HG02885 (cell line): Measurements from ENCODE around the gene CCDC149.

Experiments
- ATAC-seq: cut with Tn5 transposase; IDR thresholded peaks from one replicate; pipeline ENCODE4 v1.9.1; 2021; ENCODE audit warnings: mild to moderate bottlenecking; ENCODE audit not compliant: unreplicated experiment, poor library complexity

CCDC149 gene

DNA sequence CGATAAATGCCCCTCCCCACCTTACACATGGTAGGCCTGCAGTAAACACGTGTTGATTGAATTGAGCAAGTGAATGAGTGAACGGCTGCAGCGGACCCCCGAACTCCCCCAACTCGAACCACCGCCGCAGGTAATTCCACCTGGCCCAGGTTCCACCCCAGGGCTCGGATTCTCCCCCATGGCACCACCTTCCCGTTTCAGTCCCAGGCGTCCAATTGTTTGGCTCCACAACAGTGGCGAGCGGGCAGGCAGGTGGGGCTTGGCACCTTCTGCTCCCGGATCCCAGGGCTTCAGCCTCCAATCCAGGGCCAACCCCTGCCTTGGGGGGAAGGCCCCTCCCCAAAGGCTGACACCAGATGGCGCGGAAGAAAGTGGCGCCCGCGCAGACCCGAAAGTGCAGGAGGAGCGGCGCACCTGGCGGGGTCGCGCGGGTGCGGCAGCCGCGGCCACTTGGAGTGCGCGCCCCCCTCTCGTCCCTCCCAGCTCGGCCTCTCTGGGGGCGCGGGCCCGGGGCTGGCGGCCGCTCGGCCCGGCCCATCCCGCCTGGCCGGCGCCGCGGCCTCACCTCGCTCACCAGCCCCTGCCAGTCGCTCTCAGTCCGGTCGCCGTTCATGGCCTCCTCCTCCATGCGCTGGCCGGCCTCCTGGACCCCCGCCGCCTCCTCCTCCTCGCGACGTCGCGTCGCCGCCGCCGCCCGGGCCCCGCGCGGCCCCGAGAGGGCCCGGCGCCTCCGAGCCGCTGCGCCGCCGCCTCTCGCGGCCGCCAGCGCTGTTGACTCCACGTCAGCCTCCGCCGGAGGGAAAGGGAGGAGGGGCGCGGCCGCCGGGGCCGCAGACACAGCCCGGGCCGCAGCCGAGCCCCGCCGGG, at the start of gene CCDC149:
Gene CCDC149, minus strand, starts transcription at position 791 of the 867 bp plus-strand sequence. Its CDS starts 178 bp downstream, at position 613.
- peak; percentile 65 for ATAC-seq

DNA sequence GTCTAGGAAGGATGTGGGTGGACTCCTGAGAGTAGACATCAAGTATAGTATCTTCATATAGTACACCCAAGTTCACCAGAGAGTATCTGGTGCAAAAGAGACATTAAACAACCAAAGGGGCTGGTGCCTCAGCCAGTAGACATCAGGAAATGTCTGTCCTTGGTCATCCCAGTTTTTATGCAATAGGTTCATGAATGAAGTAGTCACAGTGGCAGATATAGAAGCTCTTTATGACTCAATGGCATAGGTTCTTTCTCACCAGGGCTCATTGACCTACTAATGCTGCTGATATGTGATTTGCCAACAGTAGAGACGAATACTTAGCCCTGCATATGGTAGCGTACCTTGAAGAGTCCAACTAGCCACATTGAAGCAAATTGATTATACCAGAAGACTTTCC, 45.0 kb upstream of the CCDC149 start:
- ATAC-seq: no peak

DNA sequence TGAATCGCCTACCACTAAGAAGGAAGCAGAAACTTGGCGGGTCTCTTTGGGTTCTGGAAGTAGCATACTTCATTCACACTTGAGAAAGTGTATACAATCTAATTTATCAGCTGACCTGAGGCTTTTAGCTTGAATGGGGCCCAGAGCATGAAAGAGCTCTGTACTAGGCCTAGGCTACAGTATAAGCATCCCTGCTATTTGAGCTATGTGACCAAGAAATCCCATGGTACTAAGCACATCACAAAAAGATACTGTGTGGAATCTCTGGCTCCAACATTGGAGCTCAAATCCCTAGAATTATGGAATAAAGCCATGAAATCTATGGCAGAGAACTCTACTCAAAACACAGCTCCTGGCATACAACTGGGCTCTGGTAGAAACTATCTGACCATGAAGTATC, 43.9 kb upstream of the CCDC149 start:
- ATAC-seq: no peak

DNA sequence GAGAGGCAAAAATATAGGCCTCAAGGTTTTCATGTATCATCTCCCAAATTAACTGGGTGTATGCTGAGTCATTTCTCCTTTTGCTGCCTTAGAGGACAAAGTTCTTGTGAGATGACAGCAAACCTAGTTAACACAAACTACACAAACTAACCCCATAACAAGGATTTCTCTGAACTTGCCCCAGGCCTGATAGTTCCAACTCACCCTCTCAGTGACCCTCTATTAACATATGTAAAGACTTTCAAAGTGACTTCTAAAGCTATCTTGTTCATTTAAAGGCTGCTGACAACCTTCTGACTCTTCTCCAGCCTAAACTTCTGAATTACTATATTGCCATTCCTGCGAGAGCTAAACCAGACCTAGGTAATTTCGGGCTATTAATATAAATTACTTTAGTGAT, 43.2 kb upstream of the CCDC149 start:
- ATAC-seq: no peak

DNA sequence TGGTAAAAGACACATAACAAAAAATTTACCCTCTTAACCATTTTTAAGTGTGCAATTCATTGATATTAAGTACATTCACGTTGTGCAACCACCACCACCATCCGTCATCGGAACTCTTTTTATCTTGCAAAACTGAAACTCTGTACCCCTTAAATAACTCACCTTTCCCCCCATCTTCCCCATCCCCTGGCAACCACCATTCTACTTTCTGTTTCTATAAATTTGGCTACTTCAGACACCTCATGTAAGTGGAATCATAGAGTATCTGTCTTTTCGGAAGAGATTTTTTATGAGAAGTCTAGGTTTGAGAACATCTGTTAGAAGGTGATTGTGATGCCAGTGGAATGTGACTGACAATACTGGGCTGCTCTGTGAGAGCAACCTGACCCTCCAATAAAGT, 39.8 kb upstream of the CCDC149 start:
- ATAC-seq: no peak

DNA sequence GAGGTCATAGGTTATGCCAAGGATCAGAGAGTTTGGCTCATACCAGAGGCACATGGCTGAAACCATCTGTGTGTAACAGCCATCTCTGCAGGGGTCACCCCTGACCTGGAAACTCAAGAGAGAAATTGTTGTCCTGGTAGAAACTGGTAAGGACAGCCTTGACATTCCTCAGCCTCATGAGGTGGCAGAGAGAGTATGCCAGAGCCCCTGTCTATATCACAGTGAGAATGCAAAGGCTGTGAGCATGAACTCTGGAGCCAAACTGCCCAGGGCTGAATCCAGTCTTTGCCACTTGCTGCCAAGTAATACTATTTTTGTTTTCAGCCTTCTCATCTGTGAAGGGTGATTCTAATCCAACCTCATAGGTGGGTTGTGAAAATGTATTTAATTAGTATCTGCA, 37.1 kb upstream of the CCDC149 start:
- ATAC-seq: no peak

DNA sequence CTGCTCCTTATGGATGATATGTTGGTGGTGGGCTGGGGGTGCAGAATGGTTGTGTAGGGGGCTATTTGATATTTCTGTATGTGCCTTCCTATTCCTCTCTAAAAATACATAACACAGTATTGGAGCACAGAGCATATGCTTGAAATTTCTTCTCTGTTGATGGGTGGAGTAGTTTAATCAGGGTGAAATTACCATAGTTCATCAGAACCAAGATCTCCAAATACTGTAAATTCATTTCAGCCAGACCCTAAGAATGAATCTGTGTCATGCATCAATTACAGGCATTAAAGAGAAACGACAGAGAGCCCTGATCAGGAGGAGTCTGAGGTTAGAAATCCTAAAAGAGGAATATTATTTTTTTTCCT, 25.1 kb upstream of the CCDC149 start:
- no peak for ATAC-seq

DNA sequence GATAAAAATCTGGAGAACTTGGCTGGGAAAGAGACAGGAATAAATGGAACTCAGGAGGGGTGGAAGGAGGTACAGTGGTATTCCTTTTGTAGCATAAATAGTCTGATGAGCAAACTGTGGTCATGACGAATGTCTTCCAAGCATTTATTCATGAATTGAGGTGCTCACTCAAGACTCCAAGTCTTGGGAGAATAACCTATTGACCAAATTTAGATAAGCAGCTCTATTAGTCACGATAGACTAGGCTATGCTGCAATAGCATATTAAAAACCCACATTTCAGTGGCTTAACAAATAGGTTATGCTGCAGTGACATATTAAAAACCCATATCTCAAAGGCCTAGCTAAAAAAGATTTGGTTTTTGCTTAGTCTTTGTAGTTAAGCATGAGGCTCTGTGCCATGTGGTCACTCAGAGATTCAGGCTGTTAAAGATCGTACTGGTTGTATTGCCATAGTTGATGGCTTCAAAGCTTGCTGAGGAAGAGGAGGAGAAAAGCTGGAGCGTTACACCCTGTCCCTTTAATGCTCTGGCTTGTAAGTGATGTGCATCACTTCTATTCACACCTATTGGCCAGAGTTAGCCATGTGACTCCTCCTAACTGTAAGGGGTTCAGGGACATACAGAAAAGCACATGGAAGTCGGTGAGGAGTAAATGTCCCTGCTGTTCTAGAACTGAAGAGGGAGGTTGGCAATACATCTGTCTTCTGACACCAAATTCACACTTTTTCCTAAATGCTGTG, 24.5 kb upstream of the CCDC149 start:
- ATAC-seq: no peak

DNA sequence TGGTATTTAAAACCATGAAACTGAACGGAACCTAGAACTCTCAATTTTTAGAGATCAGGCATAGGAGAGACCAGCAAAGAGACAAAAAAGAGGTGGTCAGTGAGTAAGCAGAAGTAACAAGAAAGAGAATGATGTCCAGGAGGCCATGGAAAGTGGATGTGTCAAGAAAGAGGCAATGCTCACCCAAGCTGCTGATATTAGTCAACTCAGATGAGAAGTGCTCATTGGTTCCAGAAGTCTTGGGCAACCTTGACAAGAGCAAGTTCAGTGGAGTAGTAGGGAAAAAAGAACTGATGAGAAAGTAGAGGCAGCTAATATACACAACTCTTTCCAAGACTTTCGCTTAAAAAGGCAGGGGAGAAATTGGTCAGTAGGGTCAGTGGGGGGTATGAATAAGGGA, 23.0 kb upstream of the CCDC149 start:
- no peak for ATAC-seq

DNA sequence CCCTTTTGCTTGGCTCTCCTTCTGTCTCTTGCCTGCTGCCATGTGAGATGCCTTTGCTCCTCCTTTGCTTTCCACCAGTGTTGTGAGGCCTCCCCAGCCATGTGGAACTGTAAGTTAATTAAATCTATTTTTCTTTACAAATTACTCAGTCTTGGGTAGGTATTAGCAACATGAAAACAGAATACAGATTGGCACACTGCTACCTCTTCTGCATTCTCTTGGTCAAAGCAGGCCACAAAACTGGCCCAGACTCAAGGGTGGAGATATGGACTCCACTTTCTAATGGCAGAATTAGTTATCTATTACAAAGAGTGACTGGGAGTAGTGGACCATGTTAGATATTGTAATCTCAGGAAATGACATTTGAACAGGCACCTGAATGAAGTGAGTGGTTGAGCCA, 21.5 kb upstream of the CCDC149 start:
- ATAC-seq: no peak

DNA sequence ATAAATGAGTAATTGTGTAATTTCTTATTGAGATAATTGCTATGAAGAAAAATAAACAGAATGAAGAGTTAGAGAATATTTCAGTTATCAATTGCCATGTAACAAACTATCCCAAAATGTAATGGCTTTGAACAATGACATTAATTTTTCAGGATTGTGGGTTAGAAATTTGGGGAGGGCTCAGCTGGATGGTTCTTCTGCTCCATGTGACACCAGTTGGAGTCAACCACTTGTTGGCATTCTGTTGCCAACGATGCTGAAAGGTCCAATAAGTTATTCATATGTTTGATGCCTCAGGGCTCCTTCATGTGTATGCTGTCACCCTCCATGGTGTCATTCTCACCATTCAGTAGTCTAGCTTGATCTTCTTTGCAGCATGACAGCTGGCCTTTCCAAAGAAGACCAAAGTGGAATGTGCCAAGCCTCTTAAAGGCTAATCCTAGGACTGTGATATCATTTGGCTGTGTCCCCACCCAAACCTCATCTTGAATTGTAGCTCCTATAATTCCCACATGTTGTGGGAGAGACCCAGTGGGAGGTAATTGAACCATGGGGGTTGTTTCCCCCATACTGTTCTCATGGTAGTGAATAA, 20.9 kb upstream of the CCDC149 start:
- ATAC-seq: no peak

DNA sequence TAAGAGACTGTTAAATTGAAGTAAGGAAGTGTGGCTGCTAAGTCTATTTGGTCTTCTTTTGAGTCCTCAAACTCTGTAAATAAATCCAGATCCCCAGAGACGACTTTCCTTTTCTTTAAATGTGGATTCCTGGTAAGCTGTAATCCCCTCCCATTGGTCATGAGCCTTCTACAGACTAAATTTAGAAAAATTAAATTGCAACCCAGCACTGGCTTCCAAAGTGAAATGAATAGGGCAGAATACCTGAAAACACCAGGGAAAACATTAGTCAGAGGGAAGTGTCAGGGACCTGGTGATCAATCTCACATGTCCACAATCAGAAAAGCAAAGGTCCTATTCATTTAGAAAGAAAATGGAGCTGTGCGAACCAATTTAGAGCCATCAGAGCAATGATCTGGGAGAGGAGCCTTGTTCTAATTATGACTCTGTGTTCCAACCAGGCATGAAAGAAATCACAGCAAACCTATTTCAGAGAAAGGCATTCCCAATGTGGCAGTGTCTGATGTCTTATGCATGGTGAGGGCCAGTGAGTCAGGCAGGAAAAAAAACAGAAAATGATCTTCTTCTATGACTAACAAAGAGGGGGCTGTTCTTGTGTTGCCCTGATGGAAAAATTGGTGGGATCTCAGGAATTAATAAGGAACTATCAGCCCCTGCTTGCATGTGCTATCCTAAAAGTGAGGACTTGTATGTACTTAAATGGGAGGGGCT, 19.8 kb upstream of the CCDC149 start:
- no peak for ATAC-seq

DNA sequence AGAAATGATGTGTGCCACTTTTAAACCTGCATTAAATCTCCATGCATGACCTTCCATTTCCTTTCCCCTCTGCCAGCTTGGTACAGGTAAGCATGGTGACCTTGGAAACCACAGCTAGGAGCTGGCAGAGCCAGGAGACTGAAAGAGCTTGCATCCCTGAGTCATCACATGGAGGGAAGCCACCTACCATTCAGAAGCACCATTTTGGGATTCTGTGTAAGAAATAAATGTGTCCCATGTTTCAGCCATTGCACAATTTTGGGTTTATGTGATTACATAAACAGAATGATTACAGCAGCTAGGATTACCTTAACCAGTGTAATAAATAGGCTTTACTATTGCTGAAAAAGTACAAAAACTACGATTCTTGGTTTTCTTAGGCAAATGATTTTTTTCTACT, 17.3 kb upstream of the CCDC149 start:
- ATAC-seq: no peak

DNA sequence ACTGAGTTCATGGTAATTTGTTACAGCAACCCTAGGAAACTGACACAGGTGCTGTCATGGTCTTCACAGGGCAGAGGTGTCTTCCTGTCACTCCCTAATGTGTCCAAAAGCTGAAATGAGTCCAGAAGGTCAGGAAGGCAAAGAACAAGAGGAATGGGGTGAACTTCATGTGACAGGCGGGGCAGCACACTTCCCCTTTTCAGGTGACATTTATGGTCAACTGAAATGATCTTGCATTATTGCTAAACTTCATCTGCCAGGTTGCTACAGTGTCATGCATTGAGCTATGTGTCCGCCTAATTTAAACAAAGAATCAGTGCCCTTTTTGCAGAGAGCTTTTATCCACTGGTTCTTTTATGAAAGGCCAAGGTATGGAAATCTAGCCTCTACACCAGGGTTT, 15.9 kb upstream of the CCDC149 start:
- ATAC-seq: no peak

DNA sequence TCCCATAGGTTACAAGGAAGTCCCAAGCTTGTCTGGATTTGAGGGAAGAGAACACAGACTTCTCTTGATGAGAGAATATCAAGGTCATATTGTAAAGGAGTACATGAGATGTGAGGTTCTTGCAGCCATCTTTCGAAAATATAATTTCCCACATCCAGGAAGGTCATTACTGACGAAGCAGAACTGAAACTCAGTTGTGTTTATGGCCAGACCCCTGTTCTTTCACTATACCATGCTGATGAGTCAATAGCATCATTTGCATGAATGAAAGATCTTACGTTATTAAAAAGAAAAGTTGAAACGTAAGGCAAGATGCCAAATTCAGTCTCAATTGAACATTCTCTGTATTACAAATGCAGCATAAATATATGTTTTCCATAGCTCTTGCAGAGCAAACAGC, 14.2 kb upstream of the CCDC149 start:
- ATAC-seq: no peak

DNA sequence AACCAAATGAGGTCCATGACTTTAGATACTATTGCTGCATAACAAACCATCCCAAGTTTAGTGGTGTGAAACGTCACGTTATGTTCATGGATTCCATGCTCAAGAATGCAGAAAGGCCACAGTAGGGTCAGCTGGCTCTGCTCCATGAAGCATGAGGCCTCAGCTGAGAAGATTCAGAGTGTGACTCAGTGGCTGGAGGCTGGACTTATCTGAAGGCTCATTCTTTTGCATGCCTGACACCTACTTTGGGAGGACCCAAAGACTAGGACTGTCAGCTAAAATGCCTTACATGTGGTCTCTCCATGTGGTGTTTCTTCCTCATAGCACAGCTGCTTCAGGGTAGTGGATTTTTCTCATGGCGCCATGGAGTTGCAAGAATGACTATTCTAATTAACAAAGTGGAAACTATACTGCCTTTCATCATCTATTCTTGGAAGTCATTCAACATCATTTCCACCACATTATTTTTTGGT, 11.5 kb upstream of the CCDC149 start:
- ATAC-seq: no peak

DNA sequence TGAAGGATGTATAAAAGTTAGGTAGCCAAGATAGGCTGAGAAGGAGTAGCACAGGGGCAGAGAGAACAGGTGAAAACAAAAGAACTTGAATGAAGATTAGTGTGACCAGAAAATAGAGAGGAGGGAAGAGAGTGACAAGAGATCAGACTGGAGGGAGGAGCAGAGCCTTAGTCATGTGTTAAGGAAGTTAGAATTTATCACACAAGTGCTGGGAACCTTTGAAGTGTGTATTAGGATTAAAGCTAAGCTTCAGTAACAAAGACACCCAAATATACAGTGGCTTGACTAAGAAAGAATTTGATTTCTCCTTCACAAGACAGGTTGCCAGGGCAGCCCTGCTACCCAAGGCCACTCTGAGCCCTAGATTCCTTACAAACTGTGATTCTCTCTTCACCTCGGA, 10.7 kb upstream of the CCDC149 start:
- no peak for ATAC-seq

DNA sequence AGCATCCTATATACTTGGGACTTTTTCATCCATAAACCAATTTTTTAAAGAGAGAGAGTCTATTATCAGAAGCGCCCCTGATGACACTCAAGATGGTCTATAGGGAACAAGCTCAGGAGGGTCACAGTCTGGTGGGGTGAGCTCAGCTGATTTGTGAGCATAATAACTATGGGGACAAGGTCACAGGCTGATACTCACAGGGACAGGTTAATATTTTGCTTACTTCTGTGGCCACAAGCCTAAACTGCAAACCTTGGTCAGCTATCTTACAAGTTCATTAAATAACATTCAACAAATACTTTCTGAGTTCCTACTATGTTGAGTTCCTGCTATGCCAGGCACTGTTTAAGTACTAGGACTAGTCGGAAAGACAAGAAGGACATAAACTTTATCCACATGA, 10.2 kb upstream of the CCDC149 start:
- no peak for ATAC-seq

DNA sequence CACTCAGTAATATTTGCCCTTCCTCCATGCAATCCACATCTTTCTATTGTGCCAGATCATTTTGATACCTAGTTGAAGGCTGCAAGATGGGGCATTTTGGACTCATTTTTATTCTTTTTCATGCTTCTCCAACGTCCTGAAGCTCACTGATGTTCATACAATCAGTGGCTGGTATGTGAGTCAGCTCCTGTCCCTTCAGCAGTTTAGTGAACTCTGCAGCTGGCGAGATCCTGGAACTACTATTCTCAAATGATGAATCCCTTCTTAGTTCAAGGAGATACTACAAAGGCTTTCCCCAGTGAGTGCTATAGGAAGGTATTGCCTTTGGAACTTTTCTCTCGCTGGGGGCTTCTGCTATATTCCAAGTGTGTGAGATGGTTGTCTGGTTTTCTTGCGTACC, 9.6 kb upstream of the CCDC149 start:
- no peak for ATAC-seq

DNA sequence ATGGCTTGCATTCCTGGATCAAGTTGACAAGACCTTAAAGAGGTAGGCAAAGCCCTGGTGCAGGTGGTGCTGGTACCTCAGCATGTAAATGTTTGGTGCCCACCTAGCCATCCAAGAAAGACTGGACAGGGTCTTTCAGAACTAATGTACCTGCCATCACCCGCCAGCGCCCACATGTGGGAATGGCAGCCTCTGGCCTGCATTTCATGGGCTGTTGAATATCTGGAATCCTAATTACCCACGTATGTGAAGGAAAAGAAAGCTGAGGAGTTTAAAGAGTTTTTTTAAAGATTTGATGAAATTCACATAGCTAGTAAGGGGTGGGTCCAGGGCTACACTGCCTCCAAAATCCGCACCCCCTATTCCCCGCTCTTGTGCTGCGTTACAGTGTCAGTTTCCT, 8.6 kb upstream of the CCDC149 start:
- no peak for ATAC-seq

DNA sequence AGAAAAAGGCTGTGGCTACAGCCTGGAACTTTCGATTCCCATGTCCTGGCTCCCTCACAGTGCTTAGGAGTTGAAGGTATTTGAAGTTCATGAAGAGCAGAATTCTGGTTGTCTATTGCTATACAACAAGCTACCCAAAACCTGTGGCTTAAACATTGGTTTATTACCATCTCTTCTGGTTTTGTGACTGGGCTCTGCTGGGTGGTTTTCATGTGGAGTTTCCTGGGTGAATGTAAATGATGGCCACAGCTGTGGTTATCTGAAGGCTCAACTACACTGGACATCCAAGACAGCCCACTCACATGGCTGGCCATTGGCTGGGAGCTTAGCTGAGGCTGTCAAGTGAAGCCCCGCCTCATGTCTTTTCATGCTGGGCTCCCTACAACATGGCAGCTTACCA, 7.2 kb upstream of the CCDC149 start:
- no peak for ATAC-seq
